NCI-H446 treated with DMSO at 0.1 percent for 48 hours (cell line): ENCODE data around the gene OR4N5.
"Not testable (repeated sequence)": the region's sequence is repeated elsewhere in the genome, so short reads cannot be mapped to it uniquely, and the experiment has no call there.

ENCODE experiments used
- DNase-seq: peaks from one replicate; lab custom pipeline; 2025; lab: John Stamatoyannopoulos, UW

OR4N5 gene, protein sequence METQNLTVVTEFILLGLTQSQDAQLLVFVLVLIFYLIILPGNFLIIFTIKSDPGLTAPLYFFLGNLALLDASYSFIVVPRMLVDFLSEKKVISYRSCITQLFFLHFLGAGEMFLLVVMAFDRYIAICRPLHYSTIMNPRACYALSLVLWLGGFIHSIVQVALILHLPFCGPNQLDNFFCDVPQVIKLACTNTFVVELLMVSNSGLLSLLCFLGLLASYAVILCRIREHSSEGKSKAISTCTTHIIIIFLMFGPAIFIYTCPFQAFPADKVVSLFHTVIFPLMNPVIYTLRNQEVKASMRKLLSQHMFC

GRCh38 chr14:20138520-20138919 is at the start of gene OR4N5:
OR4N5 (plus strand) TSS chr14:20138820; CDS start chr14:20143736, 4,916 bp downstream.
- DNase-seq = no peak

GRCh38 chr14:20092050-20092449 is 46.6 kb upstream of the OR4N5 start:
- no peak for DNase-seq

GRCh38 chr14:20093442-20093841 is 45.2 kb upstream of the OR4N5 start:
- DNase-seq = no peak

GRCh38 chr14:20098926-20099770 is 39.5 kb upstream of the OR4N5 start:
- DNase-seq = not testable (repeated sequence)

- DNase-seq = no peak
Measured at GRCh38 chr14:20110438-20110837, 28.2 kb upstream of the OR4N5 start, which contains the start of gene OR4K17. OR4K17 (plus strand) TSS chr14:20110739; CDS start chr14:20117500, 6,761 bp downstream.

DNA sequence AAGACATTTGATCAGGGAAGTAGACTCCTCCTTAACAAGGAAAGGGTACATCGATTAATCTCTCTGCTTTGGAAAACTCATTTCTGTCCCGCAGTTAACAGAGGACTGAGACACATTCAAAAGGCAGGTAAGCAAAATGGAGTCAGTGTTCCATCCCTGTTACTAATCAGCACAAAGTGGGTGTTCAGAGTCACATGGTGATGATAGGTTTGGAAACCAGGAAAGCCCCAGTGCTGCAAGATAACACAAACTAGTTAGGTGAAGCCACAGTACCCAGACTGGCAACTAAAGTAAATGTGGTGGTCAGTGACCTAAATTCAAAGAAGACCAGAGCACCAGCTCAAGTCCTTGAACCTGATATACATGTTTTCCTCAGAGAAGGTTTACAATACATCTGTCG is 26.3 kb upstream of the OR4N5 start:
- DNase-seq = no peak

DNA sequence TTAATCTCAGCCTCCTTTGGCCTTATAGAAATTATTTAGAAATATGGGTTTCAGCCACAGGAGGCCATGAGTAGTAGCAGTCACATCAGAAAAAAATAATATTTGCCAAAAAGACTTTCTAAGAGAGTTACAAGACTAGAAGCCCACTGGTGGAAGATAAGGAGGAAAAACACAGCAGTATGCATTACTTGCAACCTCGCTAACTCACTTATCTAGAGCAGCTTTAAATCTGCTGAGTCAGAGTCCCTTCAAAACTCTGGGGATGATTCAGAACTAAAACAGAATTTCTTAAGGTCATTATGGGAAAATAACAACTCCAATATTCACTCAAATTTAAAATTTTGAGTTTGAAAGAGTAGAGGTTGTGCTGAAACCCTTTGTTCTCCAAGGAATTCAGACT is 21.9 kb upstream of the OR4N5 start:
- no peak for DNase-seq

GRCh38 chr14:20118795-20119194 is 19.8 kb upstream of the OR4N5 start:
- no peak for DNase-seq

- no peak for DNase-seq
Measured at GRCh38 chr14:20143911-20144310, 5.3 kb downstream of the OR4N5 start.

GRCh38 chr14:20144820-20145219 is 6.2 kb downstream of the OR4N5 start:
- DNase-seq = no peak

DNA sequence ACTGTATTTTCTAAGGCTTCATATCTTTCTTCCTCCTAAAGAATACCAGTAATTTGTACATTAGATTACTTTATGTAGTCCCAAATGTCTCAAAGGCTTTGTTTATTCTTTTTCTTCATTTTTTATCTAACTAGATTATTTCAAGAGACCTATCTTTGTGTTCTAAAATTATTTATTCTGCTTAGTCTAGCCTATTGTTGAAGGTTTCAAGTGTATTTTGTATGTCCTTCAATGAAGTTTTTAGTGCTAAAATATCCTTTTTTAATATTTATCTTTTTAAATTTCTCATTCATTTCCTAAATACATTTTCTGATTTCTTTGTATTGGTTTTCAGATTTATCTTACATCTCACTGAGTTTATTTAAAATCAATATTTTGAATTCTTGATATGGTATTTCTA is 25.8 kb downstream of the OR4N5 start:
- no peak for DNase-seq

- no peak for DNase-seq
Measured at GRCh38 chr14:20167091-20167490, 28.5 kb downstream of the OR4N5 start.

DNA sequence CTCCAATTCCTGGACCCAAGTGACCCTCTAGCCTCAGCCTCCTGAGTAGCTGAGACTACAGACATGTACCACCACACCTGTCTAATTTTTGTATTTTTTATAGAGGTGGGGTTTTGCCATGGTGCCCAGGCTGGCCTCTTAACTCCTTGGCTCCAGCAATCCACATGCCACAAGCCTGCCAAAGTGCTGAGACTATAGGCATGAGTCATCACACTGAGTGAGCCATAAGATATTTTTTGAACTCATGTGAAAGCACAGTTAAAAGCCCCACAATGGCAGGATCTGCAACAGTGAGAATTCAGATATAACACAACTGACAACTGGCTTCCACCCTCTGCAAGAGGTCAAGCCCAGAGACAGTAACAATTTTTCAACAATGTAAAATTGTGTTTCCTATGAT is 31.2 kb downstream of the OR4N5 start:
- not testable (repeated sequence) for DNase-seq

- not testable (repeated sequence) for DNase-seq
Measured at GRCh38 chr14:20174205-20174604, 35.6 kb downstream of the OR4N5 start.

GRCh38 chr14:20176330-20176729 is 37.7 kb downstream of the OR4N5 start:
- DNase-seq = no peak

GRCh38 chr14:20177433-20177974 is 38.9 kb downstream of the OR4N5 start:
- DNase-seq = no peak

GRCh38 chr14:20179218-20179617 is 40.6 kb downstream of the OR4N5 start:
- no peak for DNase-seq

GRCh38 chr14:20179880-20180279 is 41.3 kb downstream of the OR4N5 start:
- DNase-seq = no peak

GRCh38 chr14:20180486-20180885 is 41.9 kb downstream of the OR4N5 start:
- no peak for DNase-seq

GRCh38 chr14:20184181-20184580 is 45.6 kb downstream of the OR4N5 start:
- no peak for DNase-seq

GRCh38 chr14:20190596-20190995 is 52.0 kb downstream of the OR4N5 start, which contains the start of gene OR11G2:
OR11G2 (plus strand) TSS chr14:20190896; CDS start chr14:20197438, 6,542 bp downstream.
- no peak for DNase-seq

DNA sequence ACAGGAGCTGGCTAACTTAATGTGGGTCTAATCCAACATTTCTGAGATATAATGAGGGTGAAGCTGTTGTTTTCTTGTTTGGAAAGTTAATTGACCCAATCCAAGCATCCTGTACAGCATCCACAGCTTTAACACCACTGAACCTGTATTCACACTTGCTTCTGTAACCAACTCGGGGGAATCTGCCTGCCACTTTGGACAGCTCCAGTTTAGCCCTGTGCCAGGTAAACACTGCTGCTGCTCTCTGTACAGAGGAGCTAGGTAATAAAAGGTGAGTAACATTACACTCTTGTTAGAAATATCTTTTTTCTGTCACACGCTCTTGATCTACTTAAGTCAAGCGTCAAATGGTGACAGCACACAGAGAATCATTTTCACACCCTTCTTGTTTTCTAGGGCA is 52.8 kb downstream of the OR4N5 start:
- no peak for DNase-seq

- no peak for DNase-seq
Measured at GRCh38 chr14:20194101-20194500, 55.5 kb downstream of the OR4N5 start.
